SK-N-SH (cell line): Measurements from ENCODE around the gene JMJD8. TPM values are rescaled to one million over a fixed set of nuclear protein-coding genes. Genes with fewer than 3 reads are reported as not detected.

Source experiments
- CTCF ChIA-PET: fragments of 300-600, 350-600 bp; formaldehyde crosslinking; extraction: SDS; loops from one replicate; lab custom pipeline; 2021; lab: Yijun Ruan, JAX
- POLR2A ChIA-PET: fragments of 350-600 bp; sonication (Branson Sonifier 250); formaldehyde crosslinking; extraction: SDS; loops from one replicate; lab custom pipeline; 2020; ENCODE audit warnings: antibody characterized with exemption, inconsistent platforms; lab: Yijun Ruan, JAX
- DNase-seq: peaks from one replicate; pipeline ENCODE4 v3.0.0; 2012
- H2AFZ ChIP-seq: fragments of 200-600 bp; sonication (generic); 2 replicates; pipeline ENCODE4 v1.8.1; 2016; ENCODE audit warnings: antibody characterized with exemption, mild to moderate bottlenecking, low read depth
- H3F3A ChIP-seq: fragments of 200-600 bp; sonication (generic); replicated peaks from 2 replicates; pipeline ENCODE3; 2016; ENCODE audit warnings: antibody characterized with exemption, mild to moderate bottlenecking; ENCODE audit not compliant: insufficient read depth
- H3K27ac ChIP-seq, 2 experiments: fragments of 200-500 bp in 1 of 2; fragments of 200-600 bp in 1 of 2; sonication (Bioruptor generic) in 1 of 2; sonication (generic), shearing (Covaris generic) in 1 of 2; 2 replicates each; pipeline versions ENCODE4 v1.5.1 to v1.6.1; 2014 to 2016; ENCODE audit warnings: low read depth in 2 of 2, inconsistent platforms in 1 of 2, low read length in 1 of 2, mild to moderate bottlenecking in 1 of 2, mixed read lengths in 1 of 2
- H3K27me3 ChIP-seq: fragments of 200-600 bp; sonication (generic), shearing (Covaris generic); 2 replicates; pipeline ENCODE4 v1.6.1; 2016; ENCODE audit warnings: mixed run types; ENCODE audit not compliant: insufficient read depth
- H3K36me3 ChIP-seq, 2 experiments: fragments of 200-500 bp in 1 of 2; fragments of 200-600 bp in 1 of 2; sonication (Bioruptor generic) in 1 of 2; sonication (generic) in 1 of 2; replicated peaks in 1 of 2; 2 replicates each; pipeline versions ENCODE3 to v1.5.1; 2014 to 2016; ENCODE audit warnings: low read length in 1 of 2, mild to moderate bottlenecking in 1 of 2; ENCODE audit not compliant: insufficient read depth in 2 of 2, control insufficient read depth in 1 of 2
- H3K4me1 ChIP-seq, 2 experiments: fragments of 200-500 bp in 1 of 2; fragments of 200-600 bp in 1 of 2; sonication (Bioruptor generic) in 1 of 2; sonication (generic), shearing (Covaris generic) in 1 of 2; 2 replicates each; pipeline versions ENCODE4 v1.5.1 to v1.6.1; 2014 to 2016; ENCODE audit warnings: low read depth in 1 of 2, low read length in 1 of 2, mixed run types in 1 of 2; ENCODE audit not compliant: insufficient read depth in 2 of 2, control insufficient read depth in 1 of 2
- H3K4me2 ChIP-seq: fragments of 200-600 bp; sonication (generic), shearing (Covaris generic); 2 replicates; pipeline ENCODE4 v1.6.1; 2017; ENCODE audit warnings: mixed run types
- H3K4me3 ChIP-seq, 2 experiments: fragments of 200-500 bp in 1 of 2; fragments of 200-600 bp in 1 of 2; sonication (Bioruptor generic) in 1 of 2; sonication (generic), shearing (Covaris generic) in 1 of 2; 2 replicates each; pipeline versions ENCODE4 v1.5.1 to v1.8.1; 2014 to 2016; ENCODE audit warnings: low read depth in 2 of 2, inconsistent platforms in 1 of 2, low read length in 1 of 2, mild to moderate bottlenecking in 1 of 2, mixed read lengths in 1 of 2, moderate library complexity in 1 of 2
- H3K79me2 ChIP-seq: fragments of 200-600 bp; sonication (generic); 2 replicates; pipeline ENCODE4 v1.8.1; 2017; ENCODE audit warnings: mild to moderate bottlenecking; ENCODE audit not compliant: insufficient read depth
- H3K9ac ChIP-seq: fragments of 200-600 bp; sonication (generic); 2 replicates; pipeline ENCODE4 v1.6.1; 2017; ENCODE audit warnings: mixed run types
- H3K9me2 ChIP-seq: fragments of 200-600 bp; sonication (generic); 2 replicates; pipeline ENCODE4 v1.6.1; 2017; ENCODE audit warnings: mixed run types
- H3K9me3 ChIP-seq: fragments of 200-600 bp; sonication (generic); 2 replicates; pipeline ENCODE4 v1.6.1; 2017; ENCODE audit warnings: mixed run types, mild to moderate bottlenecking, moderate library complexity
- H4K20me1 ChIP-seq: fragments of 200-600 bp; sonication (generic); 2 replicates; pipeline ENCODE4 v1.6.1; 2017; ENCODE audit warnings: mild to moderate bottlenecking, mixed run types; ENCODE audit not compliant: insufficient read depth
- CHD2 ChIP-seq: fragments of 150-350 bp; IDR thresholded peaks from 2 replicates; pipeline ENCODE4 v1.6.1; 2018; ENCODE audit warnings: low read length; ENCODE audit not compliant: partially characterized antibody
- ELF1 ChIP-seq: IDR thresholded peaks from 2 replicates; pipeline ENCODE4 v1.4.0; 2012
- EP300 ChIP-seq, 2 experiments: IDR thresholded peaks; 2 replicates each; pipeline versions ENCODE4 v1.4.0 to v1.6.1; 2012; ENCODE audit warnings: borderline replicate concordance in 1 of 2, low read depth in 1 of 2, low read length in 1 of 2
- EZH2phosphoT487 ChIP-seq: fragments of 200-600 bp; sonication (generic); IDR thresholded peaks from 2 replicates; pipeline ENCODE4 v1.6.1; 2017; ENCODE audit warnings: low read depth, mixed run types, mild to moderate bottlenecking, antibody characterized with exemption, moderate library complexity, borderline replicate concordance
- FOSL2 ChIP-seq: IDR thresholded peaks from 2 replicates; pipeline ENCODE4 v1.4.0; 2012; ENCODE audit warnings: low read depth, mild to moderate bottlenecking, moderate library complexity, borderline replicate concordance
- FOXM1 ChIP-seq: IDR thresholded peaks from 2 replicates; pipeline ENCODE4 v1.4.0; 2012; ENCODE audit warnings: low read depth, mild to moderate bottlenecking
- GABPA ChIP-seq: IDR thresholded peaks from 2 replicates; pipeline ENCODE4 v1.4.0; 2012; ENCODE audit warnings: low read depth, mild to moderate bottlenecking
- JUND ChIP-seq: IDR thresholded peaks from 2 replicates; pipeline ENCODE4 v1.4.0; 2012
- MEF2A ChIP-seq: IDR thresholded peaks from 2 replicates; pipeline ENCODE4 v1.4.0; 2012; ENCODE audit warnings: low read depth, borderline replicate concordance
- NFIC ChIP-seq: IDR thresholded peaks from 2 replicates; pipeline ENCODE4 v1.4.0; 2012; ENCODE audit warnings: borderline replicate concordance
- NRF1 ChIP-seq: IDR thresholded peaks from 2 replicates; pipeline ENCODE4 v1.6.1; 2012; ENCODE audit warnings: low read depth, mild to moderate bottlenecking, low read length
- RAD21 ChIP-seq: IDR thresholded peaks from 2 replicates; pipeline ENCODE4 v1.6.1; 2012; ENCODE audit warnings: mild to moderate bottlenecking, low read length
- SMC3 ChIP-seq: IDR thresholded peaks from 2 replicates; pipeline ENCODE4 v1.6.1; 2012; ENCODE audit warnings: low read depth, low read length, improper control_type of control experiment
- TAF1 ChIP-seq: IDR thresholded peaks from 2 replicates; pipeline ENCODE4 v1.6.1; 2012; ENCODE audit warnings: low read depth, mild to moderate bottlenecking, low read length, moderate library complexity, borderline replicate concordance
- WGBS: methylation state at CpG from one replicate; pipeline ENCODE4 v1.1.6; 2017; ENCODE audit warnings: low lambda C conversion rate; 5-methylcytosine and 5-hydroxymethylcytosine counted together
- polyA plus RNA-seq, 3 experiments: library from polyadenylated mRNA; depleted of rRNA; stranded (reverse); fragments of >200 nt; gene quantifications; 2 replicates each; pipeline ENCODE4 v1.2.3, GENCODE V29; 2012
- TF ChIP-seq, protein P1 (sequence below): IDR thresholded peaks from 2 replicates; pipeline ENCODE4 v1.4.0; 2012; ENCODE audit warnings: low read depth, borderline replicate concordance
- TF ChIP-seq, protein P2 (sequence below): IDR thresholded peaks from 2 replicates; pipeline ENCODE4 v1.4.0; 2012; ENCODE audit warnings: low read depth
- TF ChIP-seq, protein P3 (sequence below): IDR thresholded peaks from 2 replicates; pipeline ENCODE4; 2012
- TF ChIP-seq, protein P4 (sequence below): IDR thresholded peaks from 2 replicates; pipeline ENCODE4 v1.6.1; 2012; ENCODE audit warnings: mild to moderate bottlenecking, low read depth, low read length, moderate library complexity

JMJD8 gene
- polyA plus RNA-seq, 1 of the 3 experiments (the other 2 are of a cell fraction): 67.0 TPM

DNA sequence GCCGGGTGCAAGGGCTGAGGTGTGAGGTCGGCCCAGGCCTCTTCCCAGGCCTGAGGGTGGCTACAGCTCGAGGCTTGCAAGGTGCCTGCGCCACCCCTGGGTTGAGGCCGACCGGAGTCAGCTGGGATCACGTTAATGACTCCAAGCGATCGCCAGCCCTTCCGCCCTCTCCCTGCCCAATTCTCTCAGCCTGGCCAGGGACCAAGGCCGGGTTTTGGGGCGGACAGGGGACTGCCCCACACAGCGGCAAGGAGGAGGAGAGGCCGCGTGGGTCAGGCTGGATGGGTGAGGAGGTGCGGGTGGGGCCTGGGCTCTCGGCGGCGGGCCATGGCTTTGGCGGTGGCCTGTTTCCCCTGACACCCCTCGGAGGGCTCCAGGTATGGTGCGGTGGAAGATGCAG, 9.2 kb upstream of the JMJD8 start:
- no peak overlapping the region for H2AFZ ChIP-seq
- no peak overlapping the region for H3K27ac ChIP-seq
- no peaks in the 10 kb centered on the region; the same call in 1 of the 2 replicates for H4K20me1 ChIP-seq
- peaks cover 9 to 13% of the 10 kb centered on the region in 2 experiments; a peak in 2 of 4 replicates for H3K4me1 ChIP-seq
- peaks cover 15% of the 10 kb centered on the region; the same call in 1 of the 2 replicates for H3K79me2 ChIP-seq
- peaks cover 0 to 2% of the 10 kb centered on the region in 2 experiments for H3K36me3 ChIP-seq
- peaks cover 20% of the 10 kb centered on the region for H3F3A ChIP-seq
- CTCF ChIA-PET: no interaction called here
- H3K27me3 ChIP-seq: no peaks in the 10 kb centered on the region
- no peak overlapping the region for H3K4me3 ChIP-seq
- 90% methylated on average over 11 of the region's 22 CpGs for WGBS
- no peaks in the 10 kb centered on the region for H3K9me3 ChIP-seq
- TF ChIP-seq, protein P1, sequence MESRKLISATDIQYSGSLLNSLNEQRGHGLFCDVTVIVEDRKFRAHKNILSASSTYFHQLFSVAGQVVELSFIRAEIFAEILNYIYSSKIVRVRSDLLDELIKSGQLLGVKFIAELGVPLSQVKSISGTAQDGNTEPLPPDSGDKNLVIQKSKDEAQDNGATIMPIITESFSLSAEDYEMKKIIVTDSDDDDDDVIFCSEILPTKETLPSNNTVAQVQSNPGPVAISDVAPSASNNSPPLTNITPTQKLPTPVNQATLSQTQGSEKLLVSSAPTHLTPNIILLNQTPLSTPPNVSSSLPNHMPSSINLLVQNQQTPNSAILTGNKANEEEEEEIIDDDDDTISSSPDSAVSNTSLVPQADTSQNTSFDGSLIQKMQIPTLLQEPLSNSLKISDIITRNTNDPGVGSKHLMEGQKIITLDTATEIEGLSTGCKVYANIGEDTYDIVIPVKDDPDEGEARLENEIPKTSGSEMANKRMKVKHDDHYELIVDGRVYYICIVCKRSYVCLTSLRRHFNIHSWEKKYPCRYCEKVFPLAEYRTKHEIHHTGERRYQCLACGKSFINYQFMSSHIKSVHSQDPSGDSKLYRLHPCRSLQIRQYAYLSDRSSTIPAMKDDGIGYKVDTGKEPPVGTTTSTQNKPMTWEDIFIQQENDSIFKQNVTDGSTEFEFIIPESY: no peak
- TF ChIP-seq SMC3 (no peak), CHD2 (no peak), FOSL2 (no peak)
- no peak for DNase-seq
- POLR2A ChIA-PET: no interaction called here
- H3K4me2 ChIP-seq: no peak overlapping the region
- no peak overlapping the region for H3K9ac ChIP-seq
- H3K9me2 ChIP-seq: no peaks in the 10 kb centered on the region

DNA sequence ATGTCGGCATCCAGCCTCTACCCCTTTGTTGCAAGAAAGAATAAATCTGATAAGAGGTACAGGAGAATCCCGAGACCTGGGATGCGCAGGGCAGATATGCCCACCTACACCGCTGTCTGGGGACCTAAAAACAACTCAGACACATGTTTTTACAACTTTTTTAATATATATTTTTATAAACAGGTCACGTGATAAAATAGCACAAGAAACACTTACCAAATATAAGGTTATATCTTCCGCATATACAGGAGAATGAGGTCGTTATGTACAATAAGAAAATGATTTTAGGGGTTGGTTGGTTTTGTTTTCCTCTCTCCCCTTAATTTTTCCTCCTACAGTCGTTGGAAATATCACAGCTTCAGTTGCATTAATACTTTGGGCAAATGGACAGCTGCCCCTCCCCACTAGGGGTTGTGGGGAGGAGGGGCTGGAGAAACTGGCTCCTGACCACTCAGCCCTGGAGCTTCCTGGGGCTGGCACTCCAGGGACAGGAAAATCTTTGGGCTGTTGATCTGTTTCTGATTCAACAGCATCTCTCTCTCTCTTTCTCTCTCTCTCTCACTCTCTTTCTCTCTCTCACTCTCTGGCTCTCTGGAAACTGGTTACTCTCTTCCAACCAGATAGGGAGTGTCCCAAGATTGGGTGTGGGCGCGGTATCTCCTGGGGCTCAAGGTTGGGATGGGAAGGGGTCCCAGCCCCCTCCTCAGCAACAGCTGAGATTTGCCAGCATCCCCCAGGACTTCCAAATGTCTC, 8.4 kb upstream of the JMJD8 start:
- peaks cover 9 to 13% of the 10 kb centered on the region in 2 experiments; a peak in 2 of 4 replicates for H3K4me1 ChIP-seq
- POLR2A ChIA-PET: no interaction called here
- H3K9me2 ChIP-seq: no peaks in the 10 kb centered on the region
- no peak overlapping the region for H3K27ac ChIP-seq
- H3K9ac ChIP-seq: no peak overlapping the region
- no peaks in the 10 kb centered on the region for H4K20me1 ChIP-seq
- no peak for DNase-seq
- no peak overlapping the region for H2AFZ ChIP-seq
- H3K36me3 ChIP-seq: peaks cover 0 to 2% of the 10 kb centered on the region in 2 experiments
- H3K79me2 ChIP-seq: peaks cover 8% of the 10 kb centered on the region; the same call in 1 of the 2 replicates
- WGBS: 79% methylated on average over 10 of the region's 10 CpGs
- no peak overlapping the region for H3K4me2 ChIP-seq
- H3K4me3 ChIP-seq: no peak overlapping the region
- CTCF ChIA-PET: interaction anchor here (0.7 to 0.9 kb wide), 3 partner anchors 11 to 25 kb away, joined by 3 read pairs; no protein-coding TSS in a partner anchor
- peaks cover 20% of the 10 kb centered on the region for H3F3A ChIP-seq
- H3K27me3 ChIP-seq: no peaks in the 10 kb centered on the region
- H3K9me3 ChIP-seq: no peaks in the 10 kb centered on the region
- TF ChIP-seq EP300 (IDR thresholded peaks at IDR 0.05; ENCODE audit: borderline replicate concordance in 1 of 2, low read depth in 1 of 2, low read length in 1 of 2) (no peak), EZH2phosphoT487 (no peak), ELF1 (no peak), GABPA (no peak), TAF1 (no peak), NRF1 (no peak), NFIC (no peak), MEF2A (no peak), RAD21 (no peak), JUND (no peak), FOXM1 (no peak)
- TF ChIP-seq, protein P1: no peak
- TF ChIP-seq, protein P2, sequence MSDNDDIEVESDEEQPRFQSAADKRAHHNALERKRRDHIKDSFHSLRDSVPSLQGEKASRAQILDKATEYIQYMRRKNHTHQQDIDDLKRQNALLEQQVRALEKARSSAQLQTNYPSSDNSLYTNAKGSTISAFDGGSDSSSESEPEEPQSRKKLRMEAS: no peak
- TF ChIP-seq, protein P3, sequence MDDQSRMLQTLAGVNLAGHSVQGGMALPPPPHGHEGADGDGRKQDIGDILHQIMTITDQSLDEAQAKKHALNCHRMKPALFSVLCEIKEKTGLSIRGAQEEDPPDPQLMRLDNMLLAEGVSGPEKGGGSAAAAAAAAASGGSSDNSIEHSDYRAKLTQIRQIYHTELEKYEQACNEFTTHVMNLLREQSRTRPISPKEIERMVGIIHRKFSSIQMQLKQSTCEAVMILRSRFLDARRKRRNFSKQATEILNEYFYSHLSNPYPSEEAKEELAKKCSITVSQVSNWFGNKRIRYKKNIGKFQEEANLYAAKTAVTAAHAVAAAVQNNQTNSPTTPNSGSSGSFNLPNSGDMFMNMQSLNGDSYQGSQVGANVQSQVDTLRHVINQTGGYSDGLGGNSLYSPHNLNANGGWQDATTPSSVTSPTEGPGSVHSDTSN: no peak
- TF ChIP-seq, protein P4, sequence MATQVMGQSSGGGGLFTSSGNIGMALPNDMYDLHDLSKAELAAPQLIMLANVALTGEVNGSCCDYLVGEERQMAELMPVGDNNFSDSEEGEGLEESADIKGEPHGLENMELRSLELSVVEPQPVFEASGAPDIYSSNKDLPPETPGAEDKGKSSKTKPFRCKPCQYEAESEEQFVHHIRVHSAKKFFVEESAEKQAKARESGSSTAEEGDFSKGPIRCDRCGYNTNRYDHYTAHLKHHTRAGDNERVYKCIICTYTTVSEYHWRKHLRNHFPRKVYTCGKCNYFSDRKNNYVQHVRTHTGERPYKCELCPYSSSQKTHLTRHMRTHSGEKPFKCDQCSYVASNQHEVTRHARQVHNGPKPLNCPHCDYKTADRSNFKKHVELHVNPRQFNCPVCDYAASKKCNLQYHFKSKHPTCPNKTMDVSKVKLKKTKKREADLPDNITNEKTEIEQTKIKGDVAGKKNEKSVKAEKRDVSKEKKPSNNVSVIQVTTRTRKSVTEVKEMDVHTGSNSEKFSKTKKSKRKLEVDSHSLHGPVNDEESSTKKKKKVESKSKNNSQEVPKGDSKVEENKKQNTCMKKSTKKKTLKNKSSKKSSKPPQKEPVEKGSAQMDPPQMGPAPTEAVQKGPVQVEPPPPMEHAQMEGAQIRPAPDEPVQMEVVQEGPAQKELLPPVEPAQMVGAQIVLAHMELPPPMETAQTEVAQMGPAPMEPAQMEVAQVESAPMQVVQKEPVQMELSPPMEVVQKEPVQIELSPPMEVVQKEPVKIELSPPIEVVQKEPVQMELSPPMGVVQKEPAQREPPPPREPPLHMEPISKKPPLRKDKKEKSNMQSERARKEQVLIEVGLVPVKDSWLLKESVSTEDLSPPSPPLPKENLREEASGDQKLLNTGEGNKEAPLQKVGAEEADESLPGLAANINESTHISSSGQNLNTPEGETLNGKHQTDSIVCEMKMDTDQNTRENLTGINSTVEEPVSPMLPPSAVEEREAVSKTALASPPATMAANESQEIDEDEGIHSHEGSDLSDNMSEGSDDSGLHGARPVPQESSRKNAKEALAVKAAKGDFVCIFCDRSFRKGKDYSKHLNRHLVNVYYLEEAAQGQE: no peak
